ENCODE data around the gene LRRC56. TPM values are rescaled to one million over a fixed set of nuclear protein-coding genes. Genes with fewer than 3 reads are reported as not detected.

LRRC56 gene
- total RNA-seq, 1 experiment from 2014 or later: 3.4 TPM

DNA sequence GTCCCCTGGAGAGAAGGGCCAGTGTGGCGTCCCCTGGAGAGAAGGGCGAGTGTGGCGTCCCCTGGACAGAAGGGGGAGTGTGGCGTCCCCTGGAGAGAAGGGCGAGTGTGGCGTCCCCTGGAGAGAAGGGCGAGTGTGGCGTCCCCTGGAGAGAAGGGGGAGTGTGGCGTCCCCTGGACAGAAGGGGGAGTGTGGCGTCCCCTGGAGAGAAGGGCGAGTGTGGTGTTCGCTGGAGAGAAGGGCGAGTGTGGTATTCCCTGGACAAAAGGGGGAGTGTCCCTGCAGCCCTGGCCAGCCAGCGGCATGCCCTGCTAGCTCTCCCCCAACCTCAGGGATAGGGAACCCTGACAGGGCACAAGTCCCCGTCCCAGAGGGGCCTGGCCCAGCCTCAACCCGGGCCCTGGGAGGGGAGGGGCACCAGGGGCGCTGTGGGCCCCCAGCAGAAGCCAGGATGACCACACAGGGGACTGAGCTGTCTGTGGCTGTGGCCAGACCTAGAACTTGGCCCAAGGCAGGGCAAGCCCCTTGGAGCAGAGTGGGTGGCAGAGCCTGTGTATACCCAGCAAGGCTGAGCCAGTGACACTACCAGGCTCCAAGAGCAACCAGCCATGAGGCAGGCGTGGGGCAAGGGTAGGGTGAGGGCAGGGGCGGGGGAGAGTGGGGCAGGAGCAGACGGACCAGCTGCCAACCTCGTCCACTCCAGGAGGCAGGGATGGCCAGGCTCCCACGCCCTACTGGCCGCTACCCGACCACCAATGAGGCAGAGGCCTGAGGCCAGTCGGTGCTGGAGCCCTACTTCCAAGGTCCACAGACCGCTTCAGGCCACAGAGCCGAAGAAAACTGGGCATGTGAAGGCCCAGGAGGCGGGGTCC, 6.1 kb upstream of the LRRC56 start:
- ATAC-seq (no peak), DNase-seq (ENCODE audit: low spot score) (peak; percentile 10)
- TF ChIP-seq ELF4 (CRISPR knock-in tag; IDR thresholded peaks at IDR 0.05; ENCODE audit: low read depth) (no peak), GRHL2 (CRISPR knock-in tag; IDR thresholded peaks at IDR 0.05; ENCODE audit: insufficient replicate concordance, severe bottlenecking) (no peak)
- TF ChIP-seq, protein P1, sequence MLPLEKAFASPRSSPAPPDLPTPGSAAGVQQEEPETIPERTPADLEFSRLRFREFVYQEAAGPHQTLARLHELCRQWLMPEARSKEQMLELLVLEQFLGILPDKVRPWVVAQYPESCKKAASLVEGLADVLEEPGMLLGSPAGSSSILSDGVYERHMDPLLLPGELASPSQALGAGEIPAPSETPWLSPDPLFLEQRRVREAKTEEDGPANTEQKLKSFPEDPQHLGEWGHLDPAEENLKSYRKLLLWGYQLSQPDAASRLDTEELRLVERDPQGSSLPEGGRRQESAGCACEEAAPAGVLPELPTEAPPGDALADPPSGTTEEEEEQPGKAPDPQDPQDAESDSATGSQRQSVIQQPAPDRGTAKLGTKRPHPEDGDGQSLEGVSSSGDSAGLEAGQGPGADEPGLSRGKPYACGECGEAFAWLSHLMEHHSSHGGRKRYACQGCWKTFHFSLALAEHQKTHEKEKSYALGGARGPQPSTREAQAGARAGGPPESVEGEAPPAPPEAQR (CRISPR knock-in tag; IDR thresholded peaks at IDR 0.05): no peak
- H3K27me3 Mint-ChIP-seq (ENCODE audit: low read depth): peaks cover 2% of the 10 kb centered on the region
- no peak overlapping the region for H3K4me3 Mint-ChIP-seq
- H3K4me1 Mint-ChIP-seq: no peaks in the 10 kb centered on the region
- H3K27ac Mint-ChIP-seq: no peak overlapping the region
- CTCF ChIA-PET: interaction anchor here (1.3 kb wide), 1 partner anchor 124 kb away, joined by 4 read pairs; no protein-coding TSS in a partner anchor
- H3K36me3 Mint-ChIP-seq: peaks cover 5% of the 10 kb centered on the region; the same call in 1 of the 2 replicates
- no peaks in the 10 kb centered on the region for H3K9me3 Mint-ChIP-seq
- POLR2A ChIA-PET: no interaction called here

- no peak overlapping the region for H3K4me3 Mint-ChIP-seq
- TF ChIP-seq, protein P2, sequence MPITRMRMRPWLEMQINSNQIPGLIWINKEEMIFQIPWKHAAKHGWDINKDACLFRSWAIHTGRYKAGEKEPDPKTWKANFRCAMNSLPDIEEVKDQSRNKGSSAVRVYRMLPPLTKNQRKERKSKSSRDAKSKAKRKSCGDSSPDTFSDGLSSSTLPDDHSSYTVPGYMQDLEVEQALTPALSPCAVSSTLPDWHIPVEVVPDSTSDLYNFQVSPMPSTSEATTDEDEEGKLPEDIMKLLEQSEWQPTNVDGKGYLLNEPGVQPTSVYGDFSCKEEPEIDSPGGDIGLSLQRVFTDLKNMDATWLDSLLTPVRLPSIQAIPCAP (CRISPR knock-in tag; IDR thresholded peaks at IDR 0.05): no peak
- TF ChIP-seq, protein P3, sequence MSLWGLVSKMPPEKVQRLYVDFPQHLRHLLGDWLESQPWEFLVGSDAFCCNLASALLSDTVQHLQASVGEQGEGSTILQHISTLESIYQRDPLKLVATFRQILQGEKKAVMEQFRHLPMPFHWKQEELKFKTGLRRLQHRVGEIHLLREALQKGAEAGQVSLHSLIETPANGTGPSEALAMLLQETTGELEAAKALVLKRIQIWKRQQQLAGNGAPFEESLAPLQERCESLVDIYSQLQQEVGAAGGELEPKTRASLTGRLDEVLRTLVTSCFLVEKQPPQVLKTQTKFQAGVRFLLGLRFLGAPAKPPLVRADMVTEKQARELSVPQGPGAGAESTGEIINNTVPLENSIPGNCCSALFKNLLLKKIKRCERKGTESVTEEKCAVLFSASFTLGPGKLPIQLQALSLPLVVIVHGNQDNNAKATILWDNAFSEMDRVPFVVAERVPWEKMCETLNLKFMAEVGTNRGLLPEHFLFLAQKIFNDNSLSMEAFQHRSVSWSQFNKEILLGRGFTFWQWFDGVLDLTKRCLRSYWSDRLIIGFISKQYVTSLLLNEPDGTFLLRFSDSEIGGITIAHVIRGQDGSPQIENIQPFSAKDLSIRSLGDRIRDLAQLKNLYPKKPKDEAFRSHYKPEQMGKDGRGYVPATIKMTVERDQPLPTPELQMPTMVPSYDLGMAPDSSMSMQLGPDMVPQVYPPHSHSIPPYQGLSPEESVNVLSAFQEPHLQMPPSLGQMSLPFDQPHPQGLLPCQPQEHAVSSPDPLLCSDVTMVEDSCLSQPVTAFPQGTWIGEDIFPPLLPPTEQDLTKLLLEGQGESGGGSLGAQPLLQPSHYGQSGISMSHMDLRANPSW (CRISPR knock-in tag; conservative IDR thresholded peaks at IDR 0.05; ENCODE audit: low read depth): no peak
- TF ChIP-seq TEAD1 (CRISPR knock-in tag; IDR thresholded peaks at IDR 0.05): no peak
- TF ChIP-seq ZNF671 (CRISPR knock-in tag; IDR thresholded peaks at IDR 0.05): no peak
- TF ChIP-seq NFATC4 (CRISPR knock-in tag; IDR thresholded peaks at IDR 0.05): no peak
- TF ChIP-seq ZNF396 (CRISPR knock-in tag; IDR thresholded peaks at IDR 0.05; ENCODE audit: borderline replicate concordance): no peak
- no peak for TF ChIP-seq AR (CRISPR knock-in tag; IDR thresholded peaks at IDR 0.05)
- TF ChIP-seq, protein P4, sequence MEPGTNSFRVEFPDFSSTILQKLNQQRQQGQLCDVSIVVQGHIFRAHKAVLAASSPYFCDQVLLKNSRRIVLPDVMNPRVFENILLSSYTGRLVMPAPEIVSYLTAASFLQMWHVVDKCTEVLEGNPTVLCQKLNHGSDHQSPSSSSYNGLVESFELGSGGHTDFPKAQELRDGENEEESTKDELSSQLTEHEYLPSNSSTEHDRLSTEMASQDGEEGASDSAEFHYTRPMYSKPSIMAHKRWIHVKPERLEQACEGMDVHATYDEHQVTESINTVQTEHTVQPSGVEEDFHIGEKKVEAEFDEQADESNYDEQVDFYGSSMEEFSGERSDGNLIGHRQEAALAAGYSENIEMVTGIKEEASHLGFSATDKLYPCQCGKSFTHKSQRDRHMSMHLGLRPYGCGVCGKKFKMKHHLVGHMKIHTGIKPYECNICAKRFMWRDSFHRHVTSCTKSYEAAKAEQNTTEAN (CRISPR knock-in tag; IDR thresholded peaks at IDR 0.05): no peak
- TF ChIP-seq NR2C2 (CRISPR knock-in tag; IDR thresholded peaks at IDR 0.05): no peak
- no peak for TF ChIP-seq SMAD3 (CRISPR knock-in tag; IDR thresholded peaks at IDR 0.05; ENCODE audit: borderline replicate concordance)
- TF ChIP-seq HMGXB4 (CRISPR knock-in tag; IDR thresholded peaks at IDR 0.05): no peak
- no peak for TF ChIP-seq CDX4 (CRISPR knock-in tag; IDR thresholded peaks at IDR 0.05; ENCODE audit: borderline replicate concordance)
- no peak for TF ChIP-seq FOXJ3 (CRISPR knock-in tag; IDR thresholded peaks at IDR 0.05; ENCODE audit: borderline replicate concordance)
- TF ChIP-seq GABPB1 (CRISPR knock-in tag; IDR thresholded peaks at IDR 0.05): no peak
- POLR2A ChIA-PET: no interaction called here
Measured at GRCh38 chr11:531919-532526, 5.3 kb upstream of the LRRC56 start.

More at GRCh38 chr11:531919-532526, 5.3 kb upstream of the LRRC56 start:
- H3K9me3 Mint-ChIP-seq: no peaks in the 10 kb centered on the region
- peaks cover 6% of the 10 kb centered on the region for H3K27me3 Mint-ChIP-seq (ENCODE audit: low read depth)
- peaks cover 5% of the 10 kb centered on the region; the same call in 1 of the 2 replicates for H3K36me3 Mint-ChIP-seq
- CTCF ChIA-PET: interaction anchor here (1.3 kb wide), 1 partner anchor 125 kb away, joined by 4 read pairs; no protein-coding TSS in a partner anchor
- peak overlapping the region; percentile 53 for H3K27ac Mint-ChIP-seq
- ATAC-seq: no peak
- no peaks in the 10 kb centered on the region for H3K4me1 Mint-ChIP-seq
- DNase-seq (ENCODE audit: low spot score): no peak
